ENCODE data around the gene DACT1.
A peak's percentile ranks its signal among the peaks of the same experiment; 100 is the strongest.

GRCh38 chr14:58663494-58664111 is 25.8 kb downstream of the DACT1 start:
- TF ChIP-seq EP300 (IDR thresholded peaks at IDR 0.05) (peak in 1 of 2 donors; percentile 54), CTCF (IDR thresholded peaks at IDR 0.05) (no peak), POLR2A (IDR thresholded peaks at IDR 0.05) (no peak)

Data from tibial nerve (tissue), 4 donors.